ENCODE data around the gene ANGPTL2. TPM values are rescaled to one million over a fixed set of nuclear protein-coding genes. Genes with fewer than 3 reads are reported as not detected.

The ANGPTL2 gene
- total RNA-seq, 4 donors from 2014 or later, result 9.1 to 48.3 (median 12.1) TPM

- ATAC-seq, result peak in 1 of 2 donors; percentile 0
- intact Hi-C loops (cut with DNase I; ENCODE audit: low total_unique reads), result no loop called here
- no peak overlapping the region for H3K4me3 ChIP-seq
Observed at GRCh38 chr9:127129073-127129717, 6.8 kb upstream of the ANGPTL2 start.

GRCh38 chr9:127128341-127129072, 6.1 kb upstream of the ANGPTL2 start:
- no peak for TF ChIP-seq CTCF (IDR thresholded peaks at IDR 0.05 in 4 of 5, conservative IDR thresholded peaks at IDR 0.05 in 1 of 5)
- TF ChIP-seq POLR2A (IDR thresholded peaks at IDR 0.05), result peak; percentile 14 to 35
- intact Hi-C loops (cut with DNase I; ENCODE audit: low total_unique reads), result no loop called here
- Histone ChIP-seq H3K27ac (peak overlapping the region; percentile 92 to 98 (median 94)), H3K4me3 (no peak overlapping the region), H3K27me3 (no peaks in the 10 kb centered on the region), H3K36me3 (no peaks in the 10 kb centered on the region), H3K4me1 (peaks cover 52 to 54% of the 10 kb centered on the region in 2 donors), H3K9me3 (no peaks in the 10 kb centered on the region)
- DNase-seq (peak; percentile 95), ATAC-seq (peak; percentile 56 to 70)
- in situ Hi-C loops (cut with MboI; ENCODE audit: low sequenced_read_pairs in 4 of 4), result no loop called here

More at GRCh38 chr9:127129073-127129717, 6.8 kb upstream of the ANGPTL2 start:
- in situ Hi-C loops (cut with MboI; ENCODE audit: low sequenced_read_pairs in 4 of 4), result no loop called here
- Histone ChIP-seq H3K9me3 (no peaks in the 10 kb centered on the region), H3K36me3 (no peaks in the 10 kb centered on the region), H3K4me1 (peaks cover 58 to 59% of the 10 kb centered on the region in 2 donors), H3K27ac (peak overlapping the region; percentile 92 to 98 (median 94)), H3K27me3 (no peaks in the 10 kb centered on the region)
- no peak for TF ChIP-seq CTCF (IDR thresholded peaks at IDR 0.05 in 4 of 5, conservative IDR thresholded peaks at IDR 0.05 in 1 of 5)
- no peak for TF ChIP-seq POLR2A (IDR thresholded peaks at IDR 0.05)
- no peak for DNase-seq

- Histone ChIP-seq H3K9me3 (no peaks in the 10 kb centered on the region), H3K27ac (peak overlapping the region in 3 of 4 donors; percentile 28 to 98 (median 94)), H3K36me3 (no peaks in the 10 kb centered on the region), H3K4me1 (peaks cover 45 to 52% of the 10 kb centered on the region in 2 donors), H3K27me3 (no peaks in the 10 kb centered on the region), H3K4me3 (no peak overlapping the region)
- ATAC-seq, result no peak
- no peak for TF ChIP-seq POLR2A (IDR thresholded peaks at IDR 0.05)
- TF ChIP-seq CTCF (IDR thresholded peaks at IDR 0.05 in 4 of 5, conservative IDR thresholded peaks at IDR 0.05 in 1 of 5), result no peak
- in situ Hi-C loops (cut with MboI; ENCODE audit: low sequenced_read_pairs in 4 of 4) (no loop called here), intact Hi-C loops (cut with DNase I; ENCODE audit: low total_unique reads) (no loop called here)
- DNase-seq, result no peak
Observed at GRCh38 chr9:127126971-127127370, 4.5 kb upstream of the ANGPTL2 start.

GRCh38 chr9:127124792-127125191, 2.4 kb upstream of the ANGPTL2 start:
- H3K4me1 ChIP-seq, result peaks cover 37 to 53% of the 10 kb centered on the region in 2 donors
- DNase-seq, result no peak
- in situ Hi-C loops (cut with MboI; ENCODE audit: low sequenced_read_pairs in 4 of 4), result no loop called here

More at GRCh38 chr9:127124792-127125191, 2.4 kb upstream of the ANGPTL2 start:
- H3K36me3 ChIP-seq, result no peaks in the 10 kb centered on the region
- TF ChIP-seq CTCF (IDR thresholded peaks at IDR 0.05 in 4 of 5, conservative IDR thresholded peaks at IDR 0.05 in 1 of 5) (no peak), POLR2A (IDR thresholded peaks at IDR 0.05) (no peak)
- no peak for ATAC-seq
- H3K27me3 ChIP-seq, result no peaks in the 10 kb centered on the region
- no peak overlapping the region for H3K27ac ChIP-seq
- intact Hi-C loops (cut with DNase I; ENCODE audit: low total_unique reads), result no loop called here
- H3K4me3 ChIP-seq, result no peak overlapping the region
- no peaks in the 10 kb centered on the region for H3K9me3 ChIP-seq

Measured in gastrocnemius medialis (tissue), 4 donors.